NB4 (cell line): ENCODE measurements around the gene MTNR1B.

Source experiments
- MYC ChIP-seq: IDR thresholded peaks from 2 replicates; pipeline ENCODE4 v1.6.1; 2011; ENCODE audit warnings: low read depth, low read length
- POLR2A ChIP-seq: IDR thresholded peaks from 2 replicates; pipeline ENCODE4 v1.6.1; 2011; ENCODE audit warnings: mild to moderate bottlenecking; ENCODE audit not compliant: insufficient read length; ENCODE audit errors: extremely low read depth
- TF ChIP-seq, protein P1 (sequence below): IDR thresholded peaks from one replicate; pipeline ENCODE4 v1.5.1; 2012; ENCODE audit warnings: low read depth, low read length
- TF ChIP-seq, protein P2 (sequence below): IDR thresholded peaks from 2 replicates; pipeline ENCODE4 v1.6.1; 2011; ENCODE audit warnings: low read depth, low read length

DNA sequence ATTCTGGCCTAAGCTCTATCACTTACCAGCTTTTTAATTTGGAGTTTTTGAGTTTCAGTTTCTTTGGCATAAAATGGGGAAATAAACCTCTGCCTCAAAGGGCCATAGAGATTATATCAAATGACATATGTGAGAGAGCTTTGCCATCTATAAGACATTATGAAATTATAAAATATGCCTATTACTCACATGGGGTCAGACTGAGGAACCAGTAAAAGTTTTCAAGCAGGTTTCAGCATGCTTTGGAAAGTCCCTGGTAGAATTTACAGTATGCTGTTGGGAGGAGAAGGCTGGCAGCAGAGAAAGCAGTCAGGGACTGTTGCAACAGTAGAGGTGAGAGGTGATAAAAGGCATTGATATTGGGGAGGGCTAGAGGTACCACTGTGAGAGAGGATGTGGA lies 13.6 kb upstream of the MTNR1B start:
- TF ChIP-seq, protein P1, sequence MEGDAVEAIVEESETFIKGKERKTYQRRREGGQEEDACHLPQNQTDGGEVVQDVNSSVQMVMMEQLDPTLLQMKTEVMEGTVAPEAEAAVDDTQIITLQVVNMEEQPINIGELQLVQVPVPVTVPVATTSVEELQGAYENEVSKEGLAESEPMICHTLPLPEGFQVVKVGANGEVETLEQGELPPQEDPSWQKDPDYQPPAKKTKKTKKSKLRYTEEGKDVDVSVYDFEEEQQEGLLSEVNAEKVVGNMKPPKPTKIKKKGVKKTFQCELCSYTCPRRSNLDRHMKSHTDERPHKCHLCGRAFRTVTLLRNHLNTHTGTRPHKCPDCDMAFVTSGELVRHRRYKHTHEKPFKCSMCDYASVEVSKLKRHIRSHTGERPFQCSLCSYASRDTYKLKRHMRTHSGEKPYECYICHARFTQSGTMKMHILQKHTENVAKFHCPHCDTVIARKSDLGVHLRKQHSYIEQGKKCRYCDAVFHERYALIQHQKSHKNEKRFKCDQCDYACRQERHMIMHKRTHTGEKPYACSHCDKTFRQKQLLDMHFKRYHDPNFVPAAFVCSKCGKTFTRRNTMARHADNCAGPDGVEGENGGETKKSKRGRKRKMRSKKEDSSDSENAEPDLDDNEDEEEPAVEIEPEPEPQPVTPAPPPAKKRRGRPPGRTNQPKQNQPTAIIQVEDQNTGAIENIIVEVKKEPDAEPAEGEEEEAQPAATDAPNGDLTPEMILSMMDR: no peak
- TF ChIP-seq, protein P2, sequence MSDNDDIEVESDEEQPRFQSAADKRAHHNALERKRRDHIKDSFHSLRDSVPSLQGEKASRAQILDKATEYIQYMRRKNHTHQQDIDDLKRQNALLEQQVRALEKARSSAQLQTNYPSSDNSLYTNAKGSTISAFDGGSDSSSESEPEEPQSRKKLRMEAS: no peak
- TF ChIP-seq MYC: no peak
- TF ChIP-seq POLR2A: no peak
